HG02623 (cell line): Measurements from ENCODE around the gene ZNF497.
"Not testable (repeated sequence)": the region's sequence is repeated elsewhere in the genome, so short reads cannot be mapped to it uniquely, and the experiment has no call there.

Experiments
- ATAC-seq: cut with Tn5 transposase; IDR thresholded peaks from one replicate; pipeline ENCODE4 v1.9.1; 2021; ENCODE audit warnings: moderate library complexity; ENCODE audit not compliant: unreplicated experiment

Gene ZNF497

GRCh38 chr19:58350001-58350861 is 12.3 kb downstream of the ZNF497 start:
- no peak for ATAC-seq

GRCh38 chr19:58349590-58349989 is 13.0 kb downstream of the ZNF497 start:
- ATAC-seq, result no peak

GRCh38 chr19:58348080-58348479 is 14.5 kb downstream of the ZNF497 start:
- ATAC-seq, result not testable (repeated sequence)

- ATAC-seq, result peak; percentile 85
Observed at GRCh38 chr19:58346961-58347929, 15.3 kb downstream of the ZNF497 start.

GRCh38 chr19:58345558-58345957 is 17.0 kb downstream of the ZNF497 start:
- no peak for ATAC-seq

GRCh38 chr19:58338825-58339558 is 23.6 kb downstream of the ZNF497 start:
- ATAC-seq, result no peak

- no peak for ATAC-seq
Observed at GRCh38 chr19:58338336-58338735, 24.2 kb downstream of the ZNF497 start.

- ATAC-seq, result no peak
Observed at GRCh38 chr19:58336820-58337219, 25.7 kb downstream of the ZNF497 start.

- ATAC-seq, result no peak
Observed at GRCh38 chr19:58336216-58336615, 26.3 kb downstream of the ZNF497 start.

GRCh38 chr19:58335630-58336029 is 26.9 kb downstream of the ZNF497 start:
- no peak for ATAC-seq

GRCh38 chr19:58334691-58335249 is 27.8 kb downstream of the ZNF497 start:
- ATAC-seq, result no peak

GRCh38 chr19:58332697-58333096 is 29.9 kb downstream of the ZNF497 start:
- ATAC-seq, result no peak

- no peak for ATAC-seq
Observed at GRCh38 chr19:58330458-58330857, 32.1 kb downstream of the ZNF497 start.

GRCh38 chr19:58328999-58329398 is 33.6 kb downstream of the ZNF497 start:
- ATAC-seq, result no peak

- peak; percentile 80 for ATAC-seq
Observed at GRCh38 chr19:58326914-58327726, 35.4 kb downstream of the ZNF497 start, which contains the start of gene ZSCAN22. Gene ZSCAN22 (plus strand): TSS chr19:58326994. CDS start chr19:58334803, 7,809 bp downstream.

GRCh38 chr19:58326501-58326913 is 36.0 kb downstream of the ZNF497 start:
- ATAC-seq, result no peak

GRCh38 chr19:58325311-58326022 is 37.1 kb downstream of the ZNF497 start:
- ATAC-seq, result no peak

- ATAC-seq, result no peak
Observed at GRCh38 chr19:58319241-58319640, 43.3 kb downstream of the ZNF497 start.

- ATAC-seq, result no peak
Observed at GRCh38 chr19:58318297-58318696, 44.3 kb downstream of the ZNF497 start.
